Inflammatory macrophage treated with lipopolysaccharide for 4 hours (primary cell): Measurements from ENCODE around the gene KDM8.
A peak's percentile ranks its signal among the peaks of the same experiment; 100 is the strongest.
"Not testable (repeated sequence)": the region's sequence is repeated elsewhere in the genome, so short reads cannot be mapped to it uniquely, and the experiment has no call there.

Experiments used
- DNase-seq: peaks from one replicate; pipeline ENCODE4 v3.0.0-alpha.2; 2020

Gene KDM8

DNA sequence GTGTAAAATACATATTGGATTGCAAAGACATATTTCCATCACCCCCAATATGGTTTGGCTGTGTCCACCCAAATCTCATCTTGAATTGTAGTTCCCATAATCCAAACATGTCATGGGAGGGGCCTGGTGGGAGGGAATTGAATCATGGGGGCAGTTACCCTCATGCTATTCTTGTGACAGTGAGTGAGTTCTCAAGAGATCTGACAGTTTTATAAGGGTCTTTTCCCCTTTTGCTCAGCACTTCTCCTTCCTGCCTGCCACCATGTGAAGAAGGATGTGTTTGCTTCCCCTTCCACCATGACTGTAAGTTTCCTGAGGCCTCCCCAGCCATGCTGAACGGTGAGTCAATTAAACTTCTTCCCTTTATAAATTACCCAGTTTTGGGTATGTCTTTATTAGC is 43.8 kb downstream of the KDM8 start:
- peak; percentile 79 for DNase-seq

DNA sequence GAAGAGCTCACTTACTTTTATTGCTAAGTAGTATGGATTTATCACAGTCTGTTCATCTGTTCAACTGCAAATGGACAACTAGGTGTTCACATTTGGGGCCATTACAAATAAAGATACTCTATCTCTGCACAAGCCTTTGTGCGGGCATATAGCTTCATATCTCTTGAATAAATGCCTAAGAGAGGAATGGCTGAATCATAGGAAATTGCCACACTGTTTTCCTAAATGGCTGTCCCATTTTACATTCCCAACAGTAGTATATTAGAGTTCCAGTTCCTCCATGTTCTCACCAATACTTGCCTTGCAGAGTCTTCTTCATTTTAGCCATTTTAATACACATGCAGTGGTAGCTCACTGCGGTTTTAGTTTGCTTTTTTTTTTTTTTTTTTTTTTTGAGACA is 44.7 kb downstream of the KDM8 start:
- no peak for DNase-seq

DNA sequence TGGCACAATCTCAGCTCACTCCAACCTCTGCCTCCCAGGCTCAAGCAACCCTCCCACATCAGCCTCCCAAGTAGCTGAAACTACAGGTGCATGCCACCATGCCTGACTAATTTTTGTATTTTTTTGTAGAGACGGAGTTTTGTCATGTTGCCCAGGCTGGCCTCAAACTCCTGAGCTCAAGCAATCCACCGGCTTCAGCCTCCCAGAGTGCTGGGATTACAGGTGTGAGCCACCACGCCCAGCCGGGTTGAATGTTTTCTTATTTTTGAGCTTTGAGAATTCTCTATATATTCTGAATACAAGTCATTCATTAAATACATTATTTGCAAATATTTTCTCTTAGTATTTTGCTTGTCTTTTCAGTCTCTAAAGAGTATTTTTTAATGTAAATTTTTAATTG is 45.6 kb downstream of the KDM8 start:
- DNase-seq, result not testable (repeated sequence)

DNA sequence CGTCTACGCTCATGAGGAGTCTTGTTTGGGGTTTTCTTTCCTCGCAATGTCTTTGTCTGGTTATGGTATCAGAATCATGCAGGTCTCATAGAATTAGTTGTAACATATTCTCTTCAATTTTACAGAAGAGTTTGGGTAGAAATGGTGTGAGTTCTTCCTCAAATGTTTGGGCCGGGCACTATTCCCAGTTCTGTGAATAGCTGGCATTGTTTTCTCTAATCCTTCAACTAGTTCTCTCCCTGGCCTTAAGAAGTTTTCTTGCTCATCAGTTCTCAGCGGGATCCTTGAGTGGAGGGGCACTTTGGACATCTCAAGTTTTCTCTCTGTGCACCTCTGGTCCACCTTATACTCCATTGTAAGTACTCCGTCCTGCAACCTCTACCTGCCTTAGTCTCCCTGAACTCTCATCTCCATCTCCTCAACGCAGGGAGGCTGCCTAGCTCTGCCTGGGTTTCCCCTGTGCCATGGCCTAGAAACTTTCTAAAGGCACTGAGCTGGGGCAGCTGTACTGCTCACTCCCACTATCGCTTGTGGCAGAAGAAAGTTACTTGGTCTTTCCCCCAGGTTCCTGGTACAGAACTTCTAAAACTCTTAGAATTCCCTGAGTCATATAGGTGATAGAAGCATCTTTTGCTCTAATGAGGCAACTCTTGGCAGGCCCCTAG is 48.3 kb downstream of the KDM8 start:
- DNase-seq, result no peak

DNA sequence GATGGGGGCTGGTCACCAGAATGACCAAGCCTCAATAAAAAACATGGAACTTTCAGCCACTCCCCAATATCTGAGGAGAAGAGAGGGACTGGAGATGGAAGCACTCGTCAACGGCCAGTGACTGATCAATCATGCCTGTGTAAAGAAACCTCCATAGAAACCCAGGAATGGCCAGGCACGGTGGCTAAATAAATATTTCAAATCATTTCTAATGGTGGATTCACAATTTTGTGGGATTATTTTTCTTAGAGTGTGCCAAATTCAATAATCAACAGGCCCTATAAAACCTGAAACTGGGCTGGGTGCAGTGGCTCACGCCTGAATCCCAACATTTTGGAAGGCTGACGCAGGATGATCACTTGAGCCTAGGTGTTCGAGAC is 48.9 kb downstream of the KDM8 start:
- no peak for DNase-seq

DNA sequence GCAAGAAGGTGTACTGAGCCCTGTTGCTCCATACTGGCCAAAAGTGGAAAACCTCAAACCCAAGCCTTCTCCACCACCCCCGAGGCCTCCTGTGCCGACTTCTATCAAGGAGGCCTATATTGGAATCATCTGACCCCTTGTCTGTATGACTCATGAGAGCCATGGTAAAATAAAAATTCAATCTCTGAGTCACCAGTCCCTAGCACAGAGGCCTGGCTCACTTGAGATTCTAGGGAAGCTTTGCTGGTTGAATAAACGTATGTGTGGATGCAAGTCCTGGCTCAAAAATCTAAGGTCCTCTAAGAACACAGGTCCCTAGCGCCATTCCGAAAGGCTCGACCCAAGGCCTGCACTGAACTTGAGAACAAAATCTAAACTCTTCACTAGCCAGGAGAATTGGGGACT is 50.2 kb downstream of the KDM8 start:
- peak; percentile 90 for DNase-seq

DNA sequence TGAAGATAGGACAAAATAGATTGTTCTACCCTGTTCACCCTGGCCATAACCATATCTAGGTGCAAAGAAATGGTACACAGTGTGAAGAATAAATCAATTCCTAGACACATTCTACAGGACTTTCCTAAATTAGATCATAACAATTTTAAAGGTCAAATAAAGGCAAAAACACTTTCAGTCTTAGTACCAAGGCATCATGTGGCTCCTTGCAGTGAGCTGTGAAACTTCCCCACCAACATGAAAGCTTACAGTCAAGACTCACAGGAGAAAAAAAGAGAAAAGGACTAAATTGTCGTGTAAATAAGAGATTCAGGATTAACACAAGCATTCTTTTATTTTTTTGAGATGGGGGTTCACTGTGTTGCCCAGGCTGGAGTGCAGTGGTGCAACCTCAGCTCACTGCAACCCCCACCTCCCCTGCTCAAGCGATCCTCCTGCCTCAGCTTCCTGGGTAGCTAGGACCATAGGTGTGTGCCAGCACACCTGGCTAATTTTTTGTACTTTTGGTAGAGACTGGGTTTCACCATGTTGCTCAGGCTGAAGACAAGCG is 51.0 kb downstream of the KDM8 start:
- peak; percentile 93 for DNase-seq

DNA sequence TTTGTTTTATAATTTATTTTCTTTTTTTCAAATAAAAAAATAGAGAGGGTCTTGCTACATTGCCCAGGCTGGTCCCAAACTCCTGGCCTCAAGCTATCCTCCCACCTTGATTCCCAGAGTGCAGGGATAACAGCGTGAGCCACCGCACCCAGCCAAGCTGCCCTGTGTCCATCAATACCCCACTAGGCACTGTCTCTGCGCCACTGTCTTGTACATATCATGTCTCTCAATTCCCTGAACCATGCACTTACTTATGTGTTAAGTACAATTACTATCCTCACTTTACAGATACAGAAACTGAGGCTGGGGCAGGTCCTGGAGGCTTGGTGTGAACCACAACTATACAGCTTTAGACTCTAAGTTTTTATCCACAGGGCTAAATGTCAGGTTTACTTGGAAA is 53.5 kb downstream of the KDM8 start:
- no peak for DNase-seq

DNA sequence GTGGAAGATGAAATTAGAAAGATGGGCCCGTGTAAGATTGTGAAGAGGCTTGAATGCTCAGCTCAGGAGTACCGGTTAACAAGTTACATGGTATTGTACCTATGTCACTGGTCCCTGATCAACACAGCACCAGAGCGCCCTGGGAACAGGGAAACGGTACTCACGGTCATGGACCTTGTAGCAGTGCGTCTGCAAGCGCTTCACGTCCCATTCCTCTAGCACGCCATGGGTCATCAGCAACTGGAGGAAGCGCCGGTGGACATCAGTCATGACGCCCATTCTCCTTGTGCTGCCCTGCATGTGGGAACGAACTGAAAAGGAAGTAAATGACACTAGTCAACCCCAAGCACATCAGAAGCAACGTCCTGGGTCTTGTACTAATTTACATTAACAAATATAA is 53.9 kb downstream of the KDM8 start:
- no peak for DNase-seq

DNA sequence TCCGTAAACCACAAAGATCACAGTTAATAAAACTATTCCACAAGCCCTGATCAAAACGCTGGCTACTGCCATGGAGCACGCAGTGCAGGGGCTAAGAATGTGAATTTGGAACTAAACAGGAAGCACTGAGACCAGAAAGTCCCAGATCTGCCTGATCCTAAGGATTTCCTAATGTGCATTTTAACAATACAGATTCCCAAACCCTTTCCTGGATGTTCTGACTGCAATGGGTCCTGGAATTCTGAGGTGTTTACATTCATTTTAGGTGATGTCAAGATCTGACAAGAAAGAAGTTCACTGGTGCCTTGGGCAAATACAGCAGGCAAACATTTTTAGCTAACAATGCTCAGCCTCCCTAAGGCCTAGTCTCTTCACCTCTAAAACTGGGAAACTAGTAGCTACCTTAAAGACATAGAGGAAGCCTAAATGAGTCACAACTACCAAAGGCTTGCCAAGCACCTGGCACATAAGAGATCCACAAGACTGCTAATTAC is 55.0 kb downstream of the KDM8 start:
- no peak for DNase-seq

DNA sequence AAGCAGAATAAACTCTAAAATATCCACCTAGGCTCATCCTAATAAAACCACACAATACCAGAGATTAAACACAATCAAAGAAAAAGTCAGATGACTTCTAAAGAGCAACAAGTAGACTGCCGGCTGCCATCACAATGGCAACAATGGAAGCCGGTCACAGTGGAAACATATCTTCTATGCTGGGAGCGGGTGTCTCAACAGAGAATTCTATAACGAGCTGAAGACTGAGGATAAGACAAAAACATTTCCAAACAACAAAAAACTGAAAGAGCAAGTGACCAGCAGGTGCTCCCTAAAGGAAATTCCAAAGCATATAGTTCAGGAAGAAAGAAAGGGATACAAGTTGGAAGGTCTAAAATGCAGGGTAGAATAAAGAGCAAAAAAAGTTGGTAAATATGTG is 56.4 kb downstream of the KDM8 start:
- DNase-seq, result no peak

DNA sequence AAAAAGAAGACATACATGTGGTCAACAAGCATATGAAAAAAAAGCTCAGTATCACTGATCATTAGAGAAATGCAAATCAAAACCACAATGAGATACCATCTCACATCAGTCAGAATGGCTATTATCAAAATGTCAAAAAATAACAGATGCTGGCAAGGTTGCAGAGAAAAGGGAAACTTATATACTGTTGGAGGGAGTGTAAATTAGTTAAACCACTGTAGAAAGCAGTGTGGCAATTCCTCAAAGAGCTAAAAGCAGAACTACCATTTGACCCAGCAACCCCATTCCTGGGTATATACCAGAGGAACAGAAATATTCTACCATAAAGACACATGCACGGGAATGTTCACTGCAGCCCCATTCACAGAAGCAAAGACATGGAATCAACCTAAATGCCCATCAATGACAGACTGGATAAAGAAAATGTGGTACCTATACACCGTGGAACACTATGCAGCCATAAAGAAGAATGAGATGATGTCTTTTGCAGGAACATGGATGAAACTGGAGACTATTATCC is 59.6 kb downstream of the KDM8 start:
- DNase-seq, result peak; percentile 70

DNA sequence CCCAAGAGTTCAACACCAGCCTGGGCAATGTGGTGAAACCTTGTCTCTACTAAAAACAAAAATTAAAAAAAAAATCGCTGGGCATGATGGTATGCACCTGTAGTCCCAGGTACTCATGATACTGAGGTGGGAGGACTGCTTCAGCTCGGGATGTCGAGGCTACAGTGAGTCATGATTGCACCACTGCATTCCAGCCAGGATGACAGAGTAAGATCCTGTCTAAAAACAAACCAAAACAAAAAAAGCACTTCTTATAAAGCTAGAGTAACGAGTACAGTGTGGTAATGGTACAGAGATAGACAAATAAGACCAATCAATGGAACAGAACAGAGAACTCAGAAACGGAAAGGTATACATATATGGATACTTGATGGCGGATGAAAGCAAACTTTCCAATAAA is 60.8 kb downstream of the KDM8 start:
- DNase-seq, result peak; percentile 58

DNA sequence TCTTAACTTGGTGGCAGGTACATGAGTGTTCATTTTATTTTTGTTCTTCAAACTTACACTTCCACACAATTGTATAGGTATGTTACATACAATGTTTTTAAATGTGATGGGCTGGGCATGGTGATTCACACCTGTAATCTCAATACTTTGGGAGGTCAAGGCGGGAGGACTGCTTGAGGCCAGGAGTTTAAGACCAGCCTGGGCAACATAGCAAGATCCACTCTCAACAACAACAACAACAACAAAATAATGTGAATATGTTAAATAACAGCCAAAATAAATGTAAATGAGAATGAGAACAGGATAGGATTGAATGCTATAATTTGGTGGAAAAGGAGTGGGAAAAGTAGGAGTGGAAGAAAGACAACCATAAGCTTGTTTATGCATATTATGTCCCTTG is 62.7 kb downstream of the KDM8 start:
- no peak for DNase-seq

DNA sequence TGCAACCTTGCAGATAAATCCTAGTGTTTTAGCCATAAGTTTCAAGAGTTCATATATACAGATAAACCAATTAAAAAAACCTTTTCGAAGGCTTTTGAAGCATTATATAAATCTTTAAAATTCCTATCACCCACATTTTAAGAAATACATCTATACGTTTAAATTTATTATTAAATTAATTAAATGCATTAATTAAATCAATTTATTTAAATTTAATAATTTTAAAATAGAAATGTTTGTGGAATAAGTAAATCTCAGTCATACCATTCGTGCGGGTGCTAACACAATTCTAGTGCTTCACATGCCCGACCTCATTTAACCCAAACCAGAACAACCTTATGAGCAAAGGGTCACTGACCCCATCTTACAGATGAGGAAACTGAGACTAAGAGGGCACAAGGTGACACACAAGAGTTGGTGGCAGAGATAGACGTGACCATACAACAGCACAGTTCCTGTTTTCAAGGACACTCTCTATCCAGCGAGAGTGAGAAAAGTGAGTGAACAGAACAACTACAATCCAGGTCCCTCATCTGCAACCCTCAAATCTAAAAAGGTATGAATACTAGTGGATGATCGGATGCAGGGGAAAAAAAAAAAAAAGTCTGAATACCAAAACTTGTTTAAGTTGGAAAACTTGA is 63.8 kb downstream of the KDM8 start:
- DNase-seq, result peak; percentile 59

DNA sequence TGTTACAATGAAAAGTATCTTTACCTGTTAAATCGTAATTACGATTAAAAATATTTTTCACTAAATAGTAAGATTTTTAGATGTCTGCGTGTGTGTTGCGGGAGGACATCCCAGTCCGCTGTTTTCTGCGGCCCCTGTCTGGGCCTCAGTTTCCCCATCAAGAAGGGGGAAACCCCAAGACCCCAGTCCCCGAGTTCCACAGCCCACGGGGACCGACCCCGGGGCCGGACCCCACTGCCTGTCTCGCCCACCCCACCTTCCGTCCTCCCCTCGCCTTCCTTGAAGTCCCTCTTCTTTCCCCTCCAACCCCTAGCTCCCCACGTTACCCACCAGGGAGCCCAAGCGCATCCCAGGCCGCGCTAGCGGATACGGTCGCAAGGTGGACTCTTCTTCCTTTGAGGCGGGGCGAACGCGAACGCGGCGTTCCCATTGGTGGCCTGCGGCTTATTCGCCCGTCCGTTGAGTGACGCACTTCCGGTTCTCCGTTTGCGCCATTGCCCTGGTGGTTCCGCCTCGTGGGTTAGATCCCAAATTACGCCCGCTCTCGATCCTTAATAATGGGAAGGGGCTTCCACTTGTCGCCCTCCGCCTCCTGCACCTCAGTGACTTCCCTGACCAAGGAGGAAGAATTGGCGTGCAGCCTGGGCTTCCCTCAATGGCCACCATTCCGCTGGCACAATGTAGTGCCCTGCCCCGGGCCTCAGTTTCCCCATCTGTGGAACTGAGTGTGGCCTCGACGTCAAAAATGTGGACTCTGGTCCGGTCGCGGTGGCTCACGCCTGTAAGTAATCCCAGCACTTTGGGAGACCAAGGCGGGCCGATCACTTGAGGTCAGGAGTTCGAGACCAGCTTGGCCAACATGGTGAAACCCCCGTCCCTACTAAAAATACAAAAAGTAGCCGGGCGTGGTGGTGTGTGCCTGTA is 65.3 kb downstream of the KDM8 start, which contains the start of gene NSMCE1:
NSMCE1 (minus strand) TSS at position 397 of the 924 bp plus-strand sequence. CDS start 11,202 bp downstream, outside the sequence.
- DNase-seq, result peak; percentile 98

DNA sequence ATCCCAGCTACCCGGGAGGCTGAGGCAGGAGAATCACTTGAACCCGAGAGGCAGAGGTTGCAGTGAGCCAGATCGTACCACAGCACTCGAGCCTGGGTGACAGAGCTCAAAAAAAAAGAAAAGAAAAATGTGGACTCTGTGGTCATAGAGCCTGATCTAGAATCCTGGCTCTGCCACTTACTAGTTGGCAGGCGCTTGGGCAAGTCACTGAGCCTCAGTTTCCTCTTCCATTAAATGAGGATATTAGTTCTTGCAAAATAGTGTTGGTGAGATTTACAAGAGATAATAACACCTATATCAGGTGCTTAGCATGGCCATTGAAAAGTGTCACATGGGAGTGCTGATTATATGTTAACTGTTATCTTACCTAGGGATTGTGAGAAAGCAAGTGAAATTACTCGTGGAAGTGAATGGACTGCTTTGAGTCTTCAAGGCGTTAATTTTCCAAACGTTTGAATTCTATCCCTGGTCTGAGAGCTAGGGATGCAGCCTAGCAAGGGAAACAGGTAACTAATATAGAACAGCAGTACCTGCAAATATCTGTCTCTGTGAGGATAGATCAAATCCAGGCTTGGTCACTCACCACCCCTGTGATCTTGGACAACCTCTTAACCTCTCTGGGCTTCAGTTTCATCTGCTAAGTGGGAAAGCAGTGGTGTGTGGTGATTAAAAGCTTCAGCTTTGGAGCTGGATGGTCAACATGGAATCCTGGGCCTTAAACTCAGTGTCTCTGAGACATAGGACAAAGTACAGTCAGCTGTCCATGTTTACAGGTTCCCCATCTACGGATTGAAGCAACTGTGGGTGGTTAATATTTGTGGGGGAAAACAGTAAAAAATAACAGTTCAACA is 66.2 kb downstream of the KDM8 start:
- DNase-seq, result no peak

DNA sequence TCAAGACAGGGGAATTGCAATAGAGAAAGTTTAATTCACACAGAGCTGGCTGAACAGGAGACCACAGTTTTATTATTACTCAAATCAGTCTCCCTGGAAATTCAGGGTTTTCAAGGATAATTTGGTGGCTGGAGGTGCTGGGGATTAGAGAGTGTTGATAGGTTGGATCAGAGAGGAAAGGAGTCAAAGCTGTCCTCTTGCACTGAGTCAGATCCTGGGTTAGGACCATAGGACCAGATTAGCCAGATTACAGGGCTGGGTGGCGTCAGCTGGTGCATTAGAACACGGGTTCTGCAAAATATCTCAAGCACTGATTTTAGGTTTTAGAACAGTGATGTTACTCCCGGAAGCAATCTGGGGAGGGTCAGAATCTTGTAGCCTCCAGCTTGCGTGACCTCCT is 67.0 kb downstream of the KDM8 start:
- no peak for DNase-seq
